Stomach smooth muscle (tissue), 2 donors: ENCODE results near the gene LY6G6D.

Experiments used
- H3K27ac ChIP-seq: one replicate; pipeline ENCODE4 v1.7.0; 2013; ENCODE audit warnings: mild to moderate bottlenecking, low read length, inconsistent platforms
- H3K27me3 ChIP-seq, 2 donors: one replicate each; pipeline ENCODE4 v1.7.0; 2013; ENCODE audit warnings: low read length in 2 of 2; ENCODE audit not compliant: insufficient read depth in 2 of 2, control insufficient read depth in 1 of 2
- H3K36me3 ChIP-seq, 2 donors: one replicate each; pipeline ENCODE4 v1.7.0; 2013; ENCODE audit warnings: low read length in 2 of 2; ENCODE audit not compliant: control insufficient read depth in 2 of 2, insufficient read depth in 2 of 2
- H3K4me1 ChIP-seq: one replicate; pipeline ENCODE4 v1.7.0; 2013; ENCODE audit warnings: low read length; ENCODE audit not compliant: control insufficient read depth, insufficient read depth
- H3K4me3 ChIP-seq, 2 donors: one replicate each; pipeline ENCODE4 v1.7.0; 2013; ENCODE audit warnings: low read length in 2 of 2
- H3K9ac ChIP-seq, 2 donors: one replicate each; pipeline ENCODE4 v1.7.0; 2013; ENCODE audit warnings: low read length in 2 of 2, mild to moderate bottlenecking in 1 of 2
- H3K9me3 ChIP-seq, 2 donors: one replicate each; pipeline ENCODE4 v1.7.0; 2013; ENCODE audit warnings: low read length in 2 of 2; ENCODE audit not compliant: control insufficient read depth in 2 of 2
- donor health status: healthy.
- donor health status: Pancreatic carcinoma.

LY6G6D gene

DNA sequence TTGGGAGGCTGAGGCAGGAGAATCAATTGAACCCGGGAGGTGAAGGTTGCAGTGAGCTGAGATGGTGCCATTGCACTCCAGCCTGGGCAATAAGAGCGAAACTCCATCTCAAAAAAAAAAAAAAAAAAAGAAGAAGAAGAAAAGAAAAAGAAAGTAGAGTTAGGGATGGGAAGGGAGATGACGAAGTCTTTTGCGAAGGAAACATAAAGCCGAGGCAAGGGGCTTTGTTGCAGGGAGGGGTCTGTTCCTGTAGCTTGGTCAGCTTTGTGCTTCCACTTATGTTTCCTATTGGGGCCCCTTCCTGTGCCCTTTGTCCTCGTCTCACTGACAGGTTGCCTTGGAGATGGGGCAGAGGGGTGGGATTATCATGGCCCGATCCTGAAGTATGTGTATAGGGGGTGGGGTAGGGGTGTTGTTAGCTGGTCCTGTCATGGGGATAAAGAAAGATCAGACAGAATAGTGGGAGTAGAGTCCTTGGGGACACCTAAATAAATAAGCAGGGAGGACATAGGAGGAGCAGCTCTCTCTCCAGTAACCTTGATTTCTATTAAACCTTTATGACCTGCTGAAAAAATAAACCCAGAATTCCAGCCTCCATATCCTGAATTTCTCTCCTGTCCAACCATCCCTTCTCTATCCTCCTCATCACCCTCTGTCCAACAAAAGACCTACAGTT, 22.3 kb downstream of the LY6G6D start:
- Histone ChIP-seq H3K4me1 (peaks cover 48% of the 10 kb centered on the region), H3K27me3 (no peaks in the 10 kb centered on the region), H3K27ac (peak overlapping the region; percentile 31), H3K4me3 (no peak overlapping the region), H3K36me3 (peaks cover 11 to 12% of the 10 kb centered on the region in 2 donors), H3K9ac (peak overlapping the region in 1 of 2 donors; percentile 6), H3K9me3 (no peaks in the 10 kb centered on the region)

DNA sequence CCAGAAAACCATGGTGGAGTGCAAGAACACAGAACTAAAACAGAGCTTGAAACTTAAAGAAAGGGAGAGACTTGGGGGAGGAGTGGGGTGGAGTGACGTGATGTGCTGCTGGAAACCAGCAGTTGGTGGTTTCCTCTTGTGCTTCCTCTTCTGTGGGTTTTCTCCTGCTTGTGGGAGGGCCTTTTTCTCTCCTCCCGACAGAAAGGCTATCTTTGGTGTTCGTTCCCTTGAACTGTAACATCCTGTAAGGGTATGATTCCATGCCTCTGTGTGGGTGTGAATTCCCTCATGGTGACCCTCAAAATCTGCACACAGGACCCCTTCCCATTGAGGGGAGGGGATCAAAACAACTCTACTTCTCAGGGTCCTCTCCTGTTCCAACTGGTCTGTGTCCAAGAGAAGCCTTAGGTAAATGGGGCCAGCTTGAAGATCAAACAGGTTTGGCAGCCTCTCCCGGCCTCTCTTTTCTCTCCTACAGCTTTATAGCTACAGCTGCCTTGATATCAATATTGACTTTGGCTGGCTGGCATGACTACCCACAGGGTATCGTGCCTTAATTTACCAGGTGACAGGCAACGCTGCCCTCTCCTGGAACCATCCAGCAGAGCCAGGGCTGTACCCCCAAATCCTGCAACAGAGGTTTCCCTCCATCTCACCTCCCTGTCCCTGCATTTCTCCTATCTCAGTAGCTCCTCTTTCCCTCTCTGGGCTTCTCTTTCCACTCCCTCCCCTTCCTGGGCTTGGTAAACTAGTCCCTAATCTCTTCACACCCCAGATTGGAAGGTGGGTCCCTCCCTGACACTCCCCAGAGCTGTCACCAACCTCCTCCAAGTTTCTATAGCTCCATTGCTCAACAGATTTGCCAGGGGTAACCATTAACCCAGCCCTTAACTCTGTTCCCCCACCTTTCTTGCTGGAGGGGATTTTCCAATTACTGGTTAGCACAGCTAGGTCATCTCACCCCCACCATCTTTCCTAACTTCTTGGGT, 23.1 kb downstream of the LY6G6D start:
- peak overlapping the region in 1 of 2 donors; percentile 6 for H3K9ac ChIP-seq
- H3K27ac ChIP-seq, result peak overlapping the region; percentile 31
- H3K36me3 ChIP-seq, result peaks cover 8 to 9% of the 10 kb centered on the region in 2 donors
- peaks cover 48% of the 10 kb centered on the region for H3K4me1 ChIP-seq
- H3K27me3 ChIP-seq, result no peaks in the 10 kb centered on the region
- H3K4me3 ChIP-seq, result peak overlapping the region in 1 of 2 donors; percentile 8
- no peaks in the 10 kb centered on the region for H3K9me3 ChIP-seq

DNA sequence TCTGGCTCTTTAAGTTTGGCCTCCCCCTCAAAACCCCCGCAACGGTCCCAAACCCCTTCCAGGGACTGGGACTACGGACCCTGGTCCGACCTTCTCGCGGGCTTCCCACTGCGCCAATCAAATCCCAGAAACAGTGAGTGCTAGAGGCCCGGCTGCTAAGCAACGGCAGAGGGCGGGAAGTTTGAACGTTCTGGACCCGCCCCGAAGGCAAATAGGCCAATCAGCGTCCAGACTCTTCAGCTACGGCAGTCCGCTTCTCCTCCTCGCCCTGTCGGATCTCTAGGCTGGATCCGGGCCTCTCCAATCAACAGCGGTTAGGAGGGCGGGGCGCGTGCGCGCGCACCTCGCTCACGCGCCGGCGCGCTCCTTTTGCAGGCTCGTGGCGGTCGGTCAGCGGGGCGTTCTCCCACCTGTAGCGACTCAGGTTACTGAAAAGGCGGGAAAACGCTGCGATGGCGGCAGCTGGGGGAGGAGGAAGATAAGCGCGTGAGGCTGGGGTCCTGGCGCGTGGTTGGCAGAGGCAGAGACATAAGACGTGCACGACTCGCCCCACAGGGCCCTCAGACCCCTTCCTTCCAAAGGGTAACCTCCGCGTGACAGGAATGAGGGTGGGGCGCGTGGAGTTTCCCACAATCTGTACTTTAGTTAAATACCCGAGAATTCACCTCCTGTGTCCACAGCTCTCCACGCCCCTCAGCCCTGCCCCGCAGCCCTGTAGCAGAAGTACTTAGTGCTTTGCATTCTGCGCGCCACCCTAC, 24.7 kb downstream of the LY6G6D start, which contains the start of gene MSH5:
Gene MSH5 (plus strand): TSS at position 367 of the 758 bp plus-strand sequence. CDS start 462 bp downstream, outside the sequence.
- H3K4me3 ChIP-seq, result peak within 1 kb of the TSS; percentile 86 to 93
- no peak within 1 kb of the TSS for H3K27ac ChIP-seq
- no peaks in the 10 kb centered on the region for H3K27me3 ChIP-seq
- H3K9me3 ChIP-seq, result no peaks in the 10 kb centered on the region
- peaks cover 39% of the 10 kb centered on the region for H3K4me1 ChIP-seq
- H3K36me3 ChIP-seq, result no peaks in the 10 kb centered on the region
- H3K9ac ChIP-seq, result peak within 1 kb of the TSS; percentile 68 to 72

DNA sequence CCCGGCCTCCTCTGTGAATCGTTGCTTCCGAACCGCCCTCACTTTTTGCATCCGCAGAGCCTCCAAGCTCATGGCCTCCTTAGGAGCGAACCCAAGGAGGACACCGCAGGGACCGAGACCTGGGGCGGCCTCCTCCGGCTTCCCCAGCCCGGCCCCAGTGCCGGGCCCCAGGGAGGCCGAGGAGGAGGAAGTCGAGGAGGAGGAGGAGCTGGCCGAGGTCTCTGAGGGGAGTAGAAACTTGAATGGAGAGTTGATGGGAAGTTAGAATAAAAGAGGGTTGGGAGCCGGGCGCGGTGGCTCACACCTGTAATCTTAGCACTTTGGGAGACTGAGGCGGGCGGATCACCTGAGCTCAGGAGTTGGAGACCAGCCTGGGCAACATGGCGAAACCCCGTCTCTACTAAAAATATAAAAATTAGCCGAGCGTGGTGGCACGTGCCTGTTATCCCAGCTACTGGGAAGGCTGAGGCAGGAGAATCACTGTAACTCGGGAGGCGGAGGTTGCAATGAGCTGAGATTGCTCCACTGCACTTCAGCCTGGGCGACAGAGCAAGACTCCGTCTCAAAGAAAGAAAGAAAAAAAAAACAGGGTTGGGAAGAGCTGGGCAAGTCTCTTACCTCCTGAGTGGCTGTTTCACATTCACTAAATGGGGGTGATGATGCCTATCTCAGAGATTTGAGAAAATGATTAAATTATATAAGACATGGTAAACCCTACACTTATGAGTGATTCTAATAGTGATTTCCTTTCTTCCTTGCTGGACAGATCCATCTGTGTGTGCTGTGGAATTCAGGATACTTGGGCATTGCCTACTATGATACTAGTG, 25.5 kb downstream of the LY6G6D start:
- peaks cover 32% of the 10 kb centered on the region for H3K4me1 ChIP-seq
- no peaks in the 10 kb centered on the region for H3K27me3 ChIP-seq
- no peaks in the 10 kb centered on the region for H3K9me3 ChIP-seq
- peak overlapping the region; percentile 68 to 72 for H3K9ac ChIP-seq
- H3K36me3 ChIP-seq, result no peaks in the 10 kb centered on the region
- peak overlapping the region; percentile 86 to 93 for H3K4me3 ChIP-seq
- H3K27ac ChIP-seq, result no peak overlapping the region

DNA sequence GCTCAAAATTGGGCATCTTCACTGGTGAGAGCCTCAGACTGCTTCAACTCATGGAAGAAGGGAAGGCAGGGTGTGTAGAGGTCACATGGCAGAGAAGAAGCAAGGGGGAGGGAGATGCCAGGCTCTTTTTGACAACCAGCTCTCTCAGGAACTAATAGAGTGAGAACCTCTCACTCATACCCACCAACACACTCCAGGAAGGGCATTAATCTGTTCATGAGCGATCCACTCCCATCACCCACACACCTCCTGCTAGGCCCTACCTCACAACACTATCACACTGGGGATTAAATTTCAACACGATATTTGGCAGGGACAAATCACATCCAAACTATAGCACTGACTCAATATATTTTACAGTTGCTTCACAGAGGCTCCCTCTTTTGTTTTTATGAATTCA, 26.7 kb downstream of the LY6G6D start:
- peaks cover 24% of the 10 kb centered on the region for H3K4me1 ChIP-seq
- no peak overlapping the region for H3K27ac ChIP-seq
- H3K27me3 ChIP-seq, result no peaks in the 10 kb centered on the region
- H3K9me3 ChIP-seq, result no peaks in the 10 kb centered on the region
- H3K36me3 ChIP-seq, result no peaks in the 10 kb centered on the region
- no peak overlapping the region for H3K9ac ChIP-seq
- H3K4me3 ChIP-seq, result no peak overlapping the region

DNA sequence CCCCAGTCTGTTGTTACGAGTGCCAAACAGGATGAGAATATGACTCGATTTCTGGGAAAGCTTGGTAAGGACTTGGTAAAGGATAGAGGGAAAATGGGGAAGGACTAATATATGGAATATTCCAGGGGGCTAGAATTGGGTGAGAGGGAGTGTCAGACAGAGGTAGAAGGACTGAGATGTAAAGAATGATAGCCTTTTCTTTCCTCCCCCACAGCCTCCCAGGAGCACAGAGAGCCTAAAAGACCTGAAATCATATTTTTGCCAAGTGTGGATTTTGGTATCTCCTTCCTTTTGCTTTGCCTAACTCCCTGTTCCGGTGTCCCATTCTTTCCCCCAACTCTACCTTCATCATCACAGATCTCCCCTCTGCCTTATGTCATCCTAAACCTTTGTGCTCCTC, 27.7 kb downstream of the LY6G6D start:
- Histone ChIP-seq H3K4me1 (peaks cover 23% of the 10 kb centered on the region), H3K27me3 (no peaks in the 10 kb centered on the region), H3K36me3 (peaks cover 0 to 3% of the 10 kb centered on the region in 2 donors), H3K9me3 (no peaks in the 10 kb centered on the region), H3K27ac (no peak overlapping the region), H3K4me3 (no peak overlapping the region), H3K9ac (no peak overlapping the region)

DNA sequence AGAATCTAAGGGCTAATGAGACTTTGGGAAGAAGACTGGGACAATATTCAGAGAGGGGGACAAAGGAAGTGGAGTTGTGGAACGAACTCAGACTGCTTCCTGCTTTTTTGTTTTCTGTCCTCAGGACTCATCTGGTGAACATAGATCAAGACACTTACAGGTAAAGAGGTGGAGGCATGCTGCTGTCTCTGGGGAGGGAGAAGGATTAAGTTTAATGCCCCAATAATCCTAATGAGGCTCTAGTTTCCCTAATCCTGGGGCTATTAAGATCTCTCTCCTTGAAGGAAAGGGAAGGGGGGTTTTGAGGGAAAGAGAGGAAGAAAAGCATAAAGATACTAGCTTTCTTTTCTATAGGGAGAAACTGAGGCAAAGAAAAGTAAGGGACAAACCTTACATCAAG, 29.3 kb downstream of the LY6G6D start:
- H3K9ac ChIP-seq, result no peak overlapping the region
- no peaks in the 10 kb centered on the region for H3K27me3 ChIP-seq
- no peaks in the 10 kb centered on the region for H3K9me3 ChIP-seq
- H3K4me1 ChIP-seq, result peaks cover 14% of the 10 kb centered on the region
- H3K4me3 ChIP-seq, result no peak overlapping the region
- H3K36me3 ChIP-seq, result peaks cover 0 to 3% of the 10 kb centered on the region in 2 donors
- no peak overlapping the region for H3K27ac ChIP-seq

DNA sequence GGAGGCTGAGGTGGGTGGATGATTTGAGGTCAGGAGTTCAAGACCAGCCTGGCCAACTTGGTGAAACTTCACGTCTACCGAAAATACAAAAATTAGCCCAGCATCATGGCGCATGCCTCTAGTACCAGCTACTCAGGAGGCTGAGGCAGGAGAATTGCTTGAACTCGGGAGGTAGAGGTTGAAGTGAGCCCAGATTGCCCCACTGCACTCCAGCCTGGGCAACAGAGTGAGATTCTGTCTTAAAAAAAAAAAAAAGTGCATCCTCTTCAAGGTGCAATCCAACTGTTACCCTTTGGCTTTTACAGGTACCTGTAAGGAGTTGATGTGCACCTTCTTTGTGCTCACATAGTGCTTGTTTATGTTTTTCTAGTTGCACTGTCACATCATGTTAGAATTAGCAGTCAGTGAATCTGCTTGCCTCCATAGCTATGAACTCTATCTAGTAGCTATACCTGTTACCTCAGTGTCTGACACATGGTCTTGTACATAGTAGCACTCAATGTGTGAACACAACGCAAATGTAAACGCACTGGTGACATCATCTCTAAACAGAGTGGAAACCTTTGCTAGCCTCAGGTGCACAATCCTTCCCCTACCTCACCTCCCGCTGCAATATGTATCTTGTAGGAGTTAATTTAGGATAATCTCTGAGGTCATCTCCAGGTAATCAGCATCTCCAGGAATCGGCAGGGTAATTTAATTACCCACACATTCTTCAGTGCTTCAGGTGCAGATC, 34.3 kb downstream of the LY6G6D start:
- Histone ChIP-seq H3K9ac (no peak overlapping the region), H3K4me1 (peaks cover 4% of the 10 kb centered on the region), H3K9me3 (no peaks in the 10 kb centered on the region), H3K4me3 (no peak overlapping the region), H3K27ac (no peak overlapping the region), H3K27me3 (no peaks in the 10 kb centered on the region), H3K36me3 (peaks cover 0 to 3% of the 10 kb centered on the region in 2 donors)

DNA sequence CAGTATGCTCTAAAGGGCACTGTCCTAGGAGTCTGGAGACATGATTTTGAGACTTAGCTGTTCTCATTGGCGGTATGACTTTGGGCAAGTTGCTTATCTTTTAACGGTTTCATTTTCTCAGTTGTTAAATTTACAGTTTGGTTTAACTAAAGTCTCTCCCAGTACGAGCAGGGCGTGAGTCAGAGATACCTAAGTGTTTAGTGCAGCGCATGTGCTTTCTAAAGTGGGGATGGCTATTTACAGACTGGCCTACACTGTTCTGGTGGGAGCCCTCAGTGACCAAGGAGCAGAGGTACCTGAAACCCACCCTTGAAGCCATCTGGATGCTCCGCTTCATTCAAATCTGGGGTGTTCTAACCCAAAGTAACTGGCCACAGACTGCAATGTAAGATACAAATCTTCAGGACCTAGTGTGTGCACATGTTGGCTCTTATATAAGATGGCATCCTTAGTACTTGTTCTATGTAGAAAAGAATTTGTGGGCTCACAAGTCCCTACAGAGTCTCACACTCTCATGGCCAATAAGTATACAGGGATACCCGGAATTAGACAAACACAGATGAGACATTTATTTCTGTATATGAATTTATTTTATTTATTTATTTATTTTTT, 35.4 kb downstream of the LY6G6D start:
- Histone ChIP-seq H3K9me3 (no peaks in the 10 kb centered on the region), H3K36me3 (peaks cover 0 to 3% of the 10 kb centered on the region in 2 donors), H3K27me3 (no peaks in the 10 kb centered on the region), H3K4me3 (no peak overlapping the region), H3K27ac (no peak overlapping the region), H3K9ac (no peak overlapping the region), H3K4me1 (peaks cover 4% of the 10 kb centered on the region)
